A549 (cell line): ENCODE data around the gene NFE2.

Experiments used
- CEBPB ChIP-seq, 2 experiments: fragments of >200 bp in 1 of 2; sonication (Bioruptor Twin) in 1 of 2; formaldehyde crosslinking in 1 of 2; IDR thresholded peaks; 2 replicates each; pipeline ENCODE4 v1.6.1; 2012 to 2016
- CHD4 ChIP-seq: fragments of 200-600 bp; sonication (generic); IDR thresholded peaks from 2 replicates; pipeline ENCODE4 v1.6.1; 2016; ENCODE audit warnings: antibody characterized with exemption, mild to moderate bottlenecking, borderline replicate concordance
- ESRRA ChIP-seq: fragments of 150-350 bp; IDR thresholded peaks from 2 replicates; pipeline ENCODE4 v1.6.1; 2014; ENCODE audit warnings: mild to moderate bottlenecking, low read length, borderline replicate concordance
- MAFK ChIP-seq: fragments of 450-650 bp; IDR thresholded peaks from 2 replicates; pipeline ENCODE4 v1.6.1; 2014; ENCODE audit not compliant: partially characterized antibody
- MYC ChIP-seq: IDR thresholded peaks from 2 replicates; pipeline ENCODE4 v1.6.1; 2012; ENCODE audit warnings: mild to moderate bottlenecking, inconsistent platforms, low read length, improper control_type of control experiment, borderline replicate concordance
- POLR2A ChIP-seq: IDR thresholded peaks from 2 replicates; pipeline ENCODE4 v1.6.1; 2012; ENCODE audit warnings: mild to moderate bottlenecking, low read length
- RAD21 ChIP-seq, 2 experiments: fragments of >200 bp in 1 of 2; sonication (Bioruptor Twin) in 1 of 2; formaldehyde crosslinking in 1 of 2; IDR thresholded peaks in 1 of 2; conservative IDR thresholded peaks in 1 of 2; 2 replicates in 1 of 2; 3 replicates in 1 of 2; pipeline ENCODE4 v1.6.1; 2012 to 2018; ENCODE audit warnings: inconsistent platforms in 1 of 2
- TF ChIP-seq, protein P1 (sequence below): fragments of >200 bp; sonication (Bioruptor Twin); formaldehyde crosslinking; IDR thresholded peaks from 3 replicates; pipeline ENCODE4 v1.5.1; 2016
- TF ChIP-seq, protein P2 (sequence below): fragments of 150-350 bp; IDR thresholded peaks from 2 replicates; pipeline ENCODE4 v1.6.1; 2014; ENCODE audit warnings: low read depth, mild to moderate bottlenecking, low read length
- TF ChIP-seq, protein P3 (sequence below): fragments of 250-450 bp; sonication (Bioruptor Pico); IDR thresholded peaks from 2 replicates; pipeline ENCODE4 v1.5.0; 2021; ENCODE audit warnings: mild to moderate bottlenecking, moderate library complexity, borderline replicate concordance
- TF ChIP-seq, protein P4 (sequence below): fragments of 450-650 bp; IDR thresholded peaks from 2 replicates; pipeline ENCODE4 v1.6.1; 2014; ENCODE audit warnings: antibody characterized with exemption

DNA sequence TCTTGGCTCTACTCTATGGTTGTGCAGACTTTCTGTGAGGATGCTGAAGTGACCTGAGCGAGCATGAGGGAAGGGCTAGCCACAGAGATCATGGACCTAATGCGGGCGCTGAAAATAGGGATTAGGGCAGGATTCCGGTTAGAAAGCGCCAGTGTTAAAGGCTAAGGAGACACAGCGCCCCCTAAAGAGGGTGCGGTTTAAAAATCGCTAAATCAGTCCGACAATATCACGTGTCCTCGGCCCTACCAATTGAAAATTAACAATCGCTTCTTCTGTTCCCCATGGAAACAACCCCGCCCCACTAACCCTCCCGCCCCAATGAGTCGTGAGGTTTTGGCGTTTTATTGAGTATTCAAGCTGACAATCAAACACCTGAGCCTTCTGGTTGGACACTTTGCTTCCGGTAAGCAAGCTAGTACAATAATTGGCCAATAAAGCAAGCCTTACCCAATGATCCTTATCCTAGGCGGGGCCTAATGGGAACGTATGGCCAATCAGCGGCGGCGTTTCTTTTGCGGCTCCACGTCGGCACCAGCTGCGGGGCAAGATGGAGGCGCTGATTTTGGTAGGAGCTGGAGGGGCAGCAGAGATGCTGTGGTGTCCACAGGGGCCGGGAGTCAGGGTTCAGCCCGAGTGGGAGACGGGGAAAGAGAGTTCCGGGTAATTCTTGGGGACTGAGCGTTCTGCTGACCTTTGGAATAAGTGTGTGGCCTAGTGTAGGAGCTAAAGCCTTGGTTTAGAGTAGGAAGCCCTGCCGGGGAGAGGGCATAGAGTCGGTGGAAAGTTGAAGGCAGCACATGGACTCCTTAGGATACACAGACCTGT lies 24.0 kb upstream of the NFE2 start, which contains the start of gene COPZ1:
- TF ChIP-seq, protein P1, sequence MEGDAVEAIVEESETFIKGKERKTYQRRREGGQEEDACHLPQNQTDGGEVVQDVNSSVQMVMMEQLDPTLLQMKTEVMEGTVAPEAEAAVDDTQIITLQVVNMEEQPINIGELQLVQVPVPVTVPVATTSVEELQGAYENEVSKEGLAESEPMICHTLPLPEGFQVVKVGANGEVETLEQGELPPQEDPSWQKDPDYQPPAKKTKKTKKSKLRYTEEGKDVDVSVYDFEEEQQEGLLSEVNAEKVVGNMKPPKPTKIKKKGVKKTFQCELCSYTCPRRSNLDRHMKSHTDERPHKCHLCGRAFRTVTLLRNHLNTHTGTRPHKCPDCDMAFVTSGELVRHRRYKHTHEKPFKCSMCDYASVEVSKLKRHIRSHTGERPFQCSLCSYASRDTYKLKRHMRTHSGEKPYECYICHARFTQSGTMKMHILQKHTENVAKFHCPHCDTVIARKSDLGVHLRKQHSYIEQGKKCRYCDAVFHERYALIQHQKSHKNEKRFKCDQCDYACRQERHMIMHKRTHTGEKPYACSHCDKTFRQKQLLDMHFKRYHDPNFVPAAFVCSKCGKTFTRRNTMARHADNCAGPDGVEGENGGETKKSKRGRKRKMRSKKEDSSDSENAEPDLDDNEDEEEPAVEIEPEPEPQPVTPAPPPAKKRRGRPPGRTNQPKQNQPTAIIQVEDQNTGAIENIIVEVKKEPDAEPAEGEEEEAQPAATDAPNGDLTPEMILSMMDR = peak; percentile 96
- TF ChIP-seq POLR2A (peak; percentile 87), CHD4 (no peak), ESRRA (peak; percentile 26; the same call in 1 of the 2 replicates), MAFK (peak; percentile 6), CEBPB (IDR thresholded peaks at IDR 0.05) (no peak), MYC (no peak), RAD21 (conservative IDR thresholded peaks at IDR 0.05 in 1 of 2, IDR thresholded peaks at IDR 0.05 in 1 of 2) (peak; percentile 79 to 81)
- TF ChIP-seq, protein P2, sequence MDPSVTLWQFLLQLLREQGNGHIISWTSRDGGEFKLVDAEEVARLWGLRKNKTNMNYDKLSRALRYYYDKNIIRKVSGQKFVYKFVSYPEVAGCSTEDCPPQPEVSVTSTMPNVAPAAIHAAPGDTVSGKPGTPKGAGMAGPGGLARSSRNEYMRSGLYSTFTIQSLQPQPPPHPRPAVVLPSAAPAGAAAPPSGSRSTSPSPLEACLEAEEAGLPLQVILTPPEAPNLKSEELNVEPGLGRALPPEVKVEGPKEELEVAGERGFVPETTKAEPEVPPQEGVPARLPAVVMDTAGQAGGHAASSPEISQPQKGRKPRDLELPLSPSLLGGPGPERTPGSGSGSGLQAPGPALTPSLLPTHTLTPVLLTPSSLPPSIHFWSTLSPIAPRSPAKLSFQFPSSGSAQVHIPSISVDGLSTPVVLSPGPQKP = no peak
- TF ChIP-seq, protein P3, sequence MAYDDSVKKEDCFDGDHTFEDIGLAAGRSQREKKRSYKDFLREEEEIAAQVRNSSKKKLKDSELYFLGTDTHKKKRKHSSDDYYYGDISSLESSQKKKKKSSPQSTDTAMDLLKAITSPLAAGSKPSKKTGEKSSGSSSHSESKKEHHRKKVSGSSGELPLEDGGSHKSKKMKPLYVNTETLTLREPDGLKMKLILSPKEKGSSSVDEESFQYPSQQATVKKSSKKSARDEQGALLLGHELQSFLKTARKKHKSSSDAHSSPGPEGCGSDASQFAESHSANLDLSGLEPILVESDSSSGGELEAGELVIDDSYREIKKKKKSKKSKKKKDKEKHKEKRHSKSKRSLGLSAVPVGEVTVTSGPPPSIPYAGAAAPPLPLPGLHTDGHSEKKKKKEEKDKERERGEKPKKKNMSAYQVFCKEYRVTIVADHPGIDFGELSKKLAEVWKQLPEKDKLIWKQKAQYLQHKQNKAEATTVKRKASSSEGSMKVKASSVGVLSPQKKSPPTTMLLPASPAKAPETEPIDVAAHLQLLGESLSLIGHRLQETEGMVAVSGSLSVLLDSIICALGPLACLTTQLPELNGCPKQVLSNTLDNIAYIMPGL (CRISPR knock-in tag) = peak; percentile 89; the same call in 1 of the 2 replicates
- TF ChIP-seq, protein P4, sequence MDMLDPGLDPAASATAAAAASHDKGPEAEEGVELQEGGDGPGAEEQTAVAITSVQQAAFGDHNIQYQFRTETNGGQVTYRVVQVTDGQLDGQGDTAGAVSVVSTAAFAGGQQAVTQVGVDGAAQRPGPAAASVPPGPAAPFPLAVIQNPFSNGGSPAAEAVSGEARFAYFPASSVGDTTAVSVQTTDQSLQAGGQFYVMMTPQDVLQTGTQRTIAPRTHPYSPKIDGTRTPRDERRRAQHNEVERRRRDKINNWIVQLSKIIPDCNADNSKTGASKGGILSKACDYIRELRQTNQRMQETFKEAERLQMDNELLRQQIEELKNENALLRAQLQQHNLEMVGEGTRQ = peak; percentile 91
